GM19455 (cell line): ENCODE data around the gene RHBDD3.
"Not testable (repeated sequence)": the region's sequence is repeated elsewhere in the genome, so short reads cannot be mapped to it uniquely, and the experiment has no call there.

Experiments
- ATAC-seq: cut with Tn5 transposase; IDR thresholded peaks from one replicate; pipeline ENCODE4 v1.9.1; 2021; ENCODE audit not compliant: unreplicated experiment

RHBDD3 gene

DNA sequence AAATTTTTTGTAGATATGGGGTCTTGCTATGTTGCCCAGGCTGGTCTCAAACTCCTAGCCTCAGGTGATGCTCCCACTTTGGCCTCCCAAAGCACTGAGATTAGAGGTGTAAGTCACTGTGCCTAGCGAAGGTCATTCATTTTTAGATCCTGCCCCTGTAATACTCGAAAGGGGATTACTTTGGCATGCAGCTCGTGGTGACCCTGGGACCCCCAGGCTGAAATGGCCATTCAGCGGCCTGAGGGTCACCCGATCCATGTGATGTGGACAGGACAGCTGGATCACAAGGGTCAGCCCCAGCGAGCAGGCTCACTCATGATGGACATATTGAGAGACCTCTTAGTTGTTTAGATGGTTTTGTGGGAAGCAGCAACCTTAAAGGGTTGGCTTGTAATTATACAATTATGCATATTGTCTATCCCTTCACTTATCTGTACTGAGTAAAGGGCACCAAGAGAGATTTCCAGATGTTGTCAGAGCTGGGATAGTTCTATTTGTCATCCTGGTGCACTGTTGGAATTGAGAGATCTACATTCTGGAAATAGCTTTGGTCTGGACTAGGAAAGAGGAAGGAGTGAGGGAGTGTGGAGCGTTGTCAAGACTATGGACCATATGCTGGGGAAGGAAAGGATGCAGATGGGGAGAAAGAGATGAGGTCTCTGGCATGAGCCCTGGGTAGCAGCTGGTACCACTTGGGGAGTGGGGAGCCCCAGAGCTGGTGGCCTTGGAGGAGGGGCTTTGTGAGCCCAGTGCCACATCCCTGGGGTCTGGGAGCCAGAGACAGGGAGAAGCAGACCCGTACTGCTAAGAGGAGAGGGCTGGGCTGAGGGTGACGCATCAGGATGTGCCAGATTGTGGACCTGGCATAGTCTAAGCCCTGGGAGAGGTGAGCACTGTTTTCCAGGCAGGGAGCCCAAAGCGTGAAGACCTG, 15.5 kb downstream of the RHBDD3 start:
- ATAC-seq: no peak

DNA sequence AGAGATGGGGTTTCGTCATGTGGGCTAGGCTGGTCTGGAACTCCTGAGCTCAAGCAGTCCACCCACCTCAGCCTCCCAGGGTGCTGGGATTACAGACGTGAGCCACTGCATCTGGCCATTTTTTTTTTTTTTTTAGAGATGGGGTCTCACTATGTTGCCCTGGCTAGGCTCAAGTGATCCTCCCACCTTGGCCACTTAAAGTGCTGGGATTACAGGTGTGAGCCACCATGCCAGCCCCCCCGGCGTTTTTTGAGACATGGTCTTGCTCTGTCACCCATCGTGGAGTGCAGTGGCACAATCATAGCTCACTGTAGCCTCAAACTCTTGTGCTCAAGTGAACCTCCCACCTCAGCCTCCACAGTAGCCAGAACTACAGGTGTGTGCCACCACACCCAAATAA, 16.5 kb downstream of the RHBDD3 start:
- no peak for ATAC-seq

DNA sequence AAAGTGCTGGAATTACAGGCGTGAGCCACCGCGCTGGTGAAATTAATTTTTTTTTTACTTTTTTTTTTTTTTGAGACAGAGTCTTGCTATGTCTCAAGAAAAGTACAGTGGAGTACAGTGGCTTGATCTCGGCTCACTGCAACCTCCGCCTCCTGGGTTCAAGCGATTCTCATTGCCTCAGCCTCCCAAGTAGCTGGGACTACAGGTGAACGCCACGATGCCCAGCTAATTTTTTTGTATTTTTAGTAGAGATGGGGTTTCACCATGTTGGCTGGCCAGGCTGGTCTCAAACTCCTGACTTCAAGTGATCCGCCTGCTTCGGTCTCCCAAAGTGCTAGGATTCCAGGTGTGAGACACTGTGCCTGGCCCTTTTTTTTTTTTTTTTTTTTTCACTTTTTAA, 19.9 kb downstream of the RHBDD3 start:
- not testable (repeated sequence) for ATAC-seq

DNA sequence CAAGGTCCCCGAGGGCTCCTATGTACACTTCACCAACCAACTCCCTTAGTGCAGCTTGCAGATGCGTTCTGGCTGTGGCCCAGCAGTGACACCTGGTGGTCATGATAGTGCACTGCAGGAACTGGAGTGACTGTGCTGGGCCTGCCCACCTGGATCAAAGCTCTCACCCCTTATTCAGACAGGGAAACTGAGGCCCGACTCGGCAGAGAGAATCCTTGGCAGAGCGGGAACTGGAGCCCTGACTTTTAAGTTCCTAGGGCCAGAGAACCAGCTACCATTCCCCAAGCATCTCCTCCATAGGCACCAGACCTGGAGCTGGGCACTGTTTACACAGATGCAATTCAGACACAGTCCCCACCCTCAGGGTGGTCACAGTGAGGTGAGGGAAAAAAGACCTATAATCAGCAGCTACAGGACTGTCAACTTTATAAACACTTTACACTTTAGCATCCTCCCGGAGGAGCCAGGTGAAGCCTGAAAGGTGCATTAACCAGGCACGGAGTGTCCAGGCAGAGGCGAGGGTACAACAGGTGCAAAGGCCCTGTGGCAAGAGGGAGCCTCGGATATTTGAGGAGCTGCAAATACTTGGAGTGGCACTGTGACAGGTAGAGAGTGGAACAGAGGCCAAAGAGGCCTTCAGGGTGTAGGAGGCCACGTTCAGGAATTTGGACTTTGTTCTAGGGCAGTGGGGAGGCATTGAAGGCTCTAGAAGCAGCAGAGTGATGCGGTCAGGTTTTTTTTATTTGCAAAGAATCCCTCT, 22.0 kb downstream of the RHBDD3 start:
- ATAC-seq: no peak

DNA sequence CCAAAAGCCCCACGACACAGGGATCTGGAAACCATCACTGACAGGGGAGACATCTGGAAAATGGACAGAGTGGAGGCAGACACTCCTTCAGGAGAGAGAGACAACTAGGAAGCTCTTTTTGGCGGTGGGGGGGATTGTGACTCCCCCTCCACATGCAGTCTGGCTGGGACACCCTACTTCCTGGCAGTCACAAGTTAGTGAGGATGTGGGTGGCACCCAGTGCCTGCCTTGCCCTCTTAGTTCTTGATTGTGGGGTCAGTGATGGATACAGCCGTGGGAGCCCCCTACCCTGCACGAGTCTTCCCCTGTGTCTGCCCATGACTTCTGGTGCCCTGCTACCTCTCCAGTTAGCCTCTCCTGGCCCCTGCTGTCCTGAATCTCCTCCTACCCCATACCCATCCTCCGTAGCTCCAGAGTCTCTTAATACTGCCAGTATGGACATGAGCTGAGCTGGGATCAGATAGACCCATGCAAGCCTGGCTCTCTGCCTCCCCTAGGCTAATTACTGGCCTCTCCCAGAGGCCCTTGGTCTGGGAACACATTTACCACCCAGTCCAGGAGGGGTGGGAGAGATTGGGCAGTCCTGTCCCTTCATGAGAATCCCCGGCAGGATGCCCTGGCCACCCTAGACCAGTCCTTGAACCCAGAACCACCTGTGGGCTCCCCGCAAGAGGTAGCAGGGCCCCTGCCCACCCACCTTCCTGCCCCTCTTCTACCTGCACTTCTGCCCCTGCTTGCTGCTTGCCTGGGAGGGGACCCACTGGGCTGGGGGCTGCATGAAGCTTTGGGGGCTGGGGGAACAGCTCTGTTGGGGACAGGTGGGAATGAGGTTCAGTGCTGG, 22.8 kb downstream of the RHBDD3 start:
- no peak for ATAC-seq

DNA sequence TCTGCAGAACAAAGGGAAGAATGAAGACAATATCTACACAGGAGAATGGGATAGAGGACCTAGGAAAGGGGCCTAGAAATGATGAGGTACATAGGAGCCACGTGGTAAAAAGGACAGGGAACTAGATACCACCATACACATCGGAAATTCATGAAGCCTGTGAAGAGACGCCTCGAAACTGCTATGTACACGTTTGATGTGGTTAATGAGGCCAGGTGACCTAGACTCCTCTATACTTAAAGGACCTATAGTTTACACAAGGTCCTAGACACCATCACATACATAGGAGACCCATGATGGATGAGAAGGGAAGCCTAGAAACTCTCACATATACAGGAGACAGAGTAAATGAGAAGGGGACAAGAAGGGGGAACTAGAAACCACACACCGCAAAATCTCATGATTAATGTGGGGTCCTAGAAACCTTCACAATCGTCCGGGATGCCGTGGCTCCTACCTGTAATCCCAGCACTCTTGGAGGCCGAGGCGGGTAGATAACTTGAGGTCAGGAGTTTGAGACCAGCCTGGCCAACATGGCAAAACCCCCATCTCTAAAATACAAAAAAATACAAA, 23.8 kb downstream of the RHBDD3 start:
- ATAC-seq: no peak

DNA sequence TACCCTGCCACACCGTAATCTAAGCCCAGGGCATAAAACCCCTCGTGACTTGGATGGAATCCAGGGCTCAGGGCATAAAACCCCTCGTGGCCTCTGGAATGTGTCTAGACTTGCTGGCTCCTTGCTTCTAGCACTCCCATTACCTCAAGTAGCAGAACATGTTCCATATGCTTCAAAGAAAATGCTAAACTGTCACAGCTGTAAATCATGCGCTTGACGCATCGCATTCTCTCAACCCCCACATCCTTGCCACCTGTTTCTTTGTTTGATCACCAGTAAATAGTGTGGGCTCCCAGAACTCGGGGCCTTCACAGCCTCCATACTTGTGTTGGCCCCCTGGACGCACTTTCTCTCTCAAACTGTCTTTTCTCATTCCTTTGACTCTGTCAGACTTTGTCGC, 27.3 kb downstream of the RHBDD3 start:
- ATAC-seq: not testable (repeated sequence)

GRCh38 chr22:29233277-29233877, 34.4 kb downstream of the RHBDD3 start:
- ATAC-seq: no peak

GRCh38 chr22:29231971-29232959, 35.5 kb downstream of the RHBDD3 start:
- ATAC-seq: no peak

DNA sequence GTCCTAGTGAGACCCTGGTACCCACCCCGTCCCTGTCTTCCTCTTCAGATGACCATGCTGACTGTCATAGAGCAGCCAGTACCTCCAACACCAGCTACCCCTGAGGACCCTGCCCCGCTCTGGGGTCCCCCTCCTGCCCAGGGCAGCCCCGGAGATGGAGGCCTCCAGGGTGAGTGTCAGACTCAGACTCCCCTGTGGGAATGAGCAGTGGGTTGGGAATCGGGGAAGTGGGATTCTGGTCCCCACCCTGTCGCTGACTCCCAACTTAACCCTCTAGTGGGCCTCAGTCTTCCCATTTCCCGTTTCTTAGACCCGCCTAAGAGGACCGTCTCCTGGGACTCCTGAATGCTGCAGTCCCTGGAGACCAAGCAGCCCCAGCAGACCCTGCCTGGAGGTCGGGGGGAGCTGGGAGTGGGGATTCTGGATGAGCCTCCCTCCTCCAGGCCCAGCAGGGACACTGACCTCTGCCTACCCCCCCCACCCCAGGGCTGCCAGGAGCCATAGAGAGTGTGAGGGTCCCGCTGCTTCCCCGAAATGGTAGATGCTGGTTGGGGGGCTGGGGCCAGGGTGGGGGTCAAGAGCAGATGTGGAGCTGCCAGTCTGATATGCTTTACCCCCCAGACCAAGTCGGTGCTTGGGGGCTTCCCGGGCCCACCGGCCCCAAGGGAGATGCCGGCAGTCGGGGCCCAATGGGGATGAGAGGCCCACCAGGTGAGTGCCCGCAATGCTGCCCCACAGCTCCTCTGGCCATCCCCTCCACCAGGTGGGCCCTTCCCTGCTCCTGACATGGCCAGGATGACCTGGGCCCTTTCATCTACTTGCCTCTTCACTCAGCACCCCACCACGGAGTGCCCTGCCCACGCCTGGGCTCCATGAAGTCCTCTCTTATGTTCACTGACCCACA, 36.6 kb downstream of the RHBDD3 start:
- ATAC-seq: no peak

GRCh38 chr22:29226351-29226981, 41.3 kb downstream of the RHBDD3 start:
- ATAC-seq: no peak

DNA sequence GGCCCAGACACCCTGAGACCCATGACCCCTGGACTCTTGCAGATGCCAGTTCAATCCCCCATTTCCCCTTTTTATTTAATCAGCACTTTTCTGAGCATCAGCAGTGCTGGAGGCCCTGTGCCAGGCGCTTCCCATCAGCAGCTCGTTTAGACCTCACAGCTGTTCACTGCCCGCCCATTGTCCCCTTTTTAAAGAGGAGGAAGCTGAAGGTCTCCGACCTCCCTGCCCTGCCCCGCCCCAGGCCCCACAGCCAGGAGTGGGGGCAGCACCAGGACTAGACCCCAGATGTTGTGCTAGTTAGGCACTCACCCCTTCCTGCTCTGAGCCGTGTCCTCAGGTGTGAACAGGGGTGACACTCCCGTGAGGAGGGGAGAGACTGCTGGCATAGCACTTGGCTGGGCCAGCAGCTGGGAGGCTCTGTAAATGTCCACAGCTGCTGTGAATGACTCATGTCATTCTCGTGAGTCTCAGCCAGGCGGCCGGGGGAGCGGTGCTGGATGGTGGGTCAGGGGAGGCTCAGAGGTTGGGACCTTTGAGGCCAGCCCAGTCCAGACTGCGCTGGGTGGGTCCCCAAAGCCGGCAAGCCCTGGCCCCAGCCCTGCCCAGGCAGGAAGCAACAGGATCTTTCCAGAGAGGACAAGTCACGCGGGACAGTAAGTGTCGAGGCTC, 42.2 kb downstream of the RHBDD3 start:
- no peak for ATAC-seq

DNA sequence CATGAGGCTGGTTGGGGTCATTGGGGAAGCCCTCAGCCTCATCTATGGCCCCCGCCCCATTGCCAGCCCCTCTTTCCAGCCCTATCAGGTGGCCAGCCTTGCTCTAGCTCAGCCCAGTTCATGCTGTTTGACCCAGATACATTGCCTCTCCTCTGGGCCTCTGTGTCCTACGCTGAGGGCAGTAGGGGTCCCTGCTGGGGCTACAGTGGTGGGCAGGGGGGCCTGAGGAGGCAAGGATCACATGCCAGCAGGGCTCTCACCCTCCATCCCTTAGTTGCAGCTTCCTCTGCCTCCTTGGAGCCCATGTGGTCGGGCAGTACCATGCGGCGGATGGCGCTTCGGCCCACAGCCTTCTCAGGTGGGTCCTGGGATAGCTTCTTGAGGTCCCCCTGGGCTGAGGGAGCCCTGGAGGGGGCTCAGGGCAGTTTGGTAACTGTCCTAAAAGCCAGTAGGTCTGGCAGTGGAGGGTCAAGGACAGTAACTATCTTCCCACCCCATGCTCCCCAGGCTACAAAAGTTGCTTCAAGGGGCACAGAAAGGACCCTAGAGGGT, 42.8 kb downstream of the RHBDD3 start:
- ATAC-seq: no peak

- ATAC-seq: no peak
Observed at GRCh38 chr22:29224121-29224858, 43.5 kb downstream of the RHBDD3 start.

- no peak for ATAC-seq
Observed at GRCh38 chr22:29219881-29220670, 47.7 kb downstream of the RHBDD3 start.
